OCI-LY1 (cell line): ENCODE results near the gene CTXN1.

Experiments
- H2AFZ ChIP-seq: fragments of 200-600 bp; sonication (generic), shearing (Covaris generic); 2 replicates; pipeline ENCODE4 v1.6.0; 2014; ENCODE audit warnings: antibody characterized with exemption, mild to moderate bottlenecking, low read length
- H3F3A ChIP-seq: fragments of 200-600 bp; sonication (generic), shearing (Covaris generic); 2 replicates; pipeline ENCODE4 v1.6.0; 2014; ENCODE audit warnings: mild to moderate bottlenecking, antibody characterized with exemption, low read length, moderate library complexity; ENCODE audit not compliant: insufficient read depth
- H3K27ac ChIP-seq: fragments of 200-600 bp; sonication (generic); 2 replicates; pipeline ENCODE4 v1.5.1; 2014; ENCODE audit warnings: low read length, mixed run types, mild to moderate bottlenecking, low read depth; ENCODE audit not compliant: poor library complexity, severe bottlenecking
- H3K27me3 ChIP-seq: fragments of 200-600 bp; sonication (generic); 2 replicates; pipeline ENCODE4 v1.6.0; 2014; ENCODE audit warnings: antibody characterized with exemption, mild to moderate bottlenecking, low read length, moderate library complexity; ENCODE audit not compliant: insufficient read depth
- H3K36me3 ChIP-seq: fragments of 200-600 bp; sonication (generic); 2 replicates; pipeline ENCODE4 v1.6.1; 2014; ENCODE audit warnings: mild to moderate bottlenecking, antibody characterized with exemption, low read length, moderate library complexity, mixed read lengths; ENCODE audit not compliant: insufficient read depth
- H3K4me1 ChIP-seq: fragments of 200-600 bp; sonication (generic); 2 replicates; pipeline ENCODE4 v1.5.1; 2014; ENCODE audit warnings: mild to moderate bottlenecking, low read length, moderate library complexity; ENCODE audit not compliant: insufficient read depth, severe bottlenecking
- H3K4me2 ChIP-seq: fragments of 200-600 bp; sonication (generic), shearing (Covaris generic); 2 replicates; pipeline ENCODE4 v1.6.1; 2014; ENCODE audit warnings: low read length
- H3K4me3 ChIP-seq: fragments of 200-600 bp; sonication (generic); 2 replicates; pipeline ENCODE4 v1.5.1; 2014; ENCODE audit warnings: low read length, low read depth, mild to moderate bottlenecking, mixed read lengths; ENCODE audit not compliant: poor library complexity, severe bottlenecking
- H3K79me2 ChIP-seq: fragments of 200-600 bp; shearing (Covaris generic); 2 replicates; pipeline ENCODE4 v1.6.1; 2016; ENCODE audit warnings: mixed run types, low read length, mixed read lengths; ENCODE audit not compliant: insufficient read depth
- H3K9ac ChIP-seq: fragments of 200-600 bp; sonication (generic), shearing (Covaris generic); 2 replicates; pipeline ENCODE4 v1.6.1; 2014; ENCODE audit warnings: mild to moderate bottlenecking, low read length, mixed read lengths
- H3K9me2 ChIP-seq: fragments of 200-600 bp; sonication (generic), shearing (Covaris generic); 2 replicates; pipeline ENCODE4 v1.6.1; 2014; ENCODE audit warnings: low read depth, mild to moderate bottlenecking, low read length, mixed read lengths
- H3K9me3 ChIP-seq: fragments of 200-600 bp; shearing (Covaris generic); 2 replicates; pipeline ENCODE4 v1.6.1; 2014; ENCODE audit warnings: low read length, mixed read lengths
- H4K20me1 ChIP-seq: fragments of 200-600 bp; sonication (generic), shearing (Covaris generic); 2 replicates; pipeline ENCODE4 v1.6.0; 2016; ENCODE audit warnings: mild to moderate bottlenecking, low read length; ENCODE audit not compliant: insufficient read depth
- CTCF ChIP-seq: fragments of 200-600 bp; sonication (generic), shearing (Covaris generic); IDR thresholded peaks from 2 replicates; pipeline ENCODE4 v1.5.1; 2017; ENCODE audit warnings: mild to moderate bottlenecking, antibody characterized with exemption, low read length, moderate library complexity, mixed read lengths
- EZH2 ChIP-seq: fragments of 200-600 bp; sonication (generic), shearing (Covaris generic); IDR thresholded peaks from 2 replicates; pipeline ENCODE4 v1.8.0; 2017; ENCODE audit warnings: borderline replicate concordance, mixed run types, mild to moderate bottlenecking, antibody characterized with exemption, low read length, moderate library complexity, mixed read lengths

The CTXN1 gene

GRCh38 chr19:7913652-7914051 is 12.3 kb downstream of the CTXN1 start:
- Histone ChIP-seq H3K4me3 (no peak overlapping the region), H3K27me3 (peaks cover 4% of the 10 kb centered on the region; the same call in 1 of the 2 replicates), H3K9me3 (no peaks in the 10 kb centered on the region), H3K4me2 (no peak overlapping the region), H3K9me2 (no peaks in the 10 kb centered on the region), H3K4me1 (peaks cover 27% of the 10 kb centered on the region), H3K36me3 (peaks cover 36% of the 10 kb centered on the region), H3K79me2 (no peaks in the 10 kb centered on the region), H4K20me1 (no peaks in the 10 kb centered on the region), H2AFZ (no peak overlapping the region), H3K9ac (no peak overlapping the region), H3F3A (no peaks in the 10 kb centered on the region), H3K27ac (no peak overlapping the region)
- TF ChIP-seq EZH2 (no peak), CTCF (no peak)

GRCh38 chr19:7912697-7913564 is 13.0 kb downstream of the CTXN1 start:
- no peak overlapping the region for H3K4me3 ChIP-seq
- H2AFZ ChIP-seq: no peak overlapping the region
- no peak for TF ChIP-seq CTCF
- no peak for TF ChIP-seq EZH2
- no peaks in the 10 kb centered on the region for H3F3A ChIP-seq
- H4K20me1 ChIP-seq: no peaks in the 10 kb centered on the region
- no peaks in the 10 kb centered on the region for H3K79me2 ChIP-seq
- no peaks in the 10 kb centered on the region for H3K9me2 ChIP-seq
- no peak overlapping the region for H3K4me2 ChIP-seq
- H3K27me3 ChIP-seq: peaks cover 4% of the 10 kb centered on the region; the same call in 1 of the 2 replicates
- peaks cover 26% of the 10 kb centered on the region for H3K4me1 ChIP-seq
- no peaks in the 10 kb centered on the region for H3K9me3 ChIP-seq
- no peak overlapping the region for H3K9ac ChIP-seq
- H3K36me3 ChIP-seq: peaks cover 36% of the 10 kb centered on the region
- no peak overlapping the region for H3K27ac ChIP-seq

- no peaks in the 10 kb centered on the region for H3K9me3 ChIP-seq
- H2AFZ ChIP-seq: no peak overlapping the region
- H3K4me2 ChIP-seq: no peak overlapping the region
- H3K4me3 ChIP-seq: no peak overlapping the region
- no peaks in the 10 kb centered on the region for H3K79me2 ChIP-seq
- H3K4me1 ChIP-seq: peaks cover 19% of the 10 kb centered on the region
- TF ChIP-seq EZH2 (no peak), CTCF (no peak)
- no peaks in the 10 kb centered on the region for H4K20me1 ChIP-seq
- H3K27ac ChIP-seq: no peak overlapping the region
- H3K36me3 ChIP-seq: peaks cover 36% of the 10 kb centered on the region
- no peaks in the 10 kb centered on the region for H3F3A ChIP-seq
- H3K9ac ChIP-seq: no peak overlapping the region
- H3K27me3 ChIP-seq: peaks cover 4% of the 10 kb centered on the region; the same call in 1 of the 2 replicates
- H3K9me2 ChIP-seq: no peaks in the 10 kb centered on the region
Measured at GRCh38 chr19:7912144-7912696, 13.7 kb downstream of the CTXN1 start.
